K562 (cell line): ENCODE results near the gene CCDC194. TPM values are rescaled to one million over a fixed set of nuclear protein-coding genes. Genes with fewer than 3 reads are reported as not detected.

Experiments
- ARID2 ChIP-seq: fragments of 450-650 bp; IDR thresholded peaks from 2 replicates; pipeline ENCODE4 v1.6.1; 2017; ENCODE audit warnings: antibody characterized with exemption, mild to moderate bottlenecking
- ETV6 ChIP-seq, 3 experiments: fragments of 150-350 bp in 1 of 3; sonication (generic) in 1 of 3; formaldehyde crosslinking in 1 of 3; IDR thresholded peaks; 2 replicates each; pipeline versions ENCODE4 v1.6.1 to v1.8.0; 2014 to 2022; ENCODE audit warnings: borderline replicate concordance in 2 of 3, low read depth in 2 of 3, antibody characterized with exemption in 1 of 3, low read length in 1 of 3, mild to moderate bottlenecking in 1 of 3, missing genetic modification reagents in 1 of 3
- FOS ChIP-seq: IDR thresholded peaks from 3 replicates; pipeline ENCODE4 v1.6.1; 2011; ENCODE audit not compliant: insufficient read length; ENCODE audit errors: extremely low read depth
- KDM5B ChIP-seq: fragments of 200-600 bp; sonication (generic); IDR thresholded peaks from 2 replicates; pipeline ENCODE4 v1.6.1; 2012; ENCODE audit warnings: low read depth, mild to moderate bottlenecking, moderate library complexity, low read length, control low read depth, inconsistent platforms; ENCODE audit not compliant: insufficient replicate concordance
- NCOA6 ChIP-seq: fragments of 450-650 bp; IDR thresholded peaks from 2 replicates; pipeline ENCODE4 v1.6.1; 2017; ENCODE audit warnings: mild to moderate bottlenecking
- PHB ChIP-seq: fragments of 250-450 bp; sonication (Bioruptor Pico); IDR thresholded peaks from 2 replicates; pipeline ENCODE4 v1.5.0; 2021
- PHF8 ChIP-seq: fragments of 200-600 bp; sonication (generic); IDR thresholded peaks from 2 replicates; pipeline ENCODE4 v1.6.1; 2012; ENCODE audit warnings: mixed run types, mild to moderate bottlenecking, inconsistent platforms, low read length, moderate library complexity, borderline replicate concordance
- POLR2AphosphoS2 ChIP-seq: IDR thresholded peaks from 2 replicates; pipeline ENCODE4 v1.6.1; 2012; ENCODE audit warnings: low read length, improper control_type of control experiment
- PPARD ChIP-seq: fragments of 250-450 bp; sonication (Bioruptor Pico); IDR thresholded peaks from 2 replicates; pipeline ENCODE4 v1.8.0; 2022; ENCODE audit warnings: inconsistent platforms, mild to moderate bottlenecking, moderate library complexity
- STAT5B ChIP-seq: fragments of 250-450 bp; sonication (Bioruptor Pico); IDR thresholded peaks from 2 replicates; pipeline ENCODE4 v1.8.0; 2021; ENCODE audit warnings: mild to moderate bottlenecking, inconsistent platforms
- TEAD1 ChIP-seq, 2 experiments: fragments of 450-650 bp in 1 of 2; sonication (generic) in 1 of 2; formaldehyde crosslinking; IDR thresholded peaks; 2 replicates each; pipeline versions ENCODE4 v1.4.0 to v1.8.0; 2020 to 2022; ENCODE audit warnings: mild to moderate bottlenecking in 2 of 2, missing genetic modification reagents in 1 of 2
- TOE1 ChIP-seq, 2 experiments: fragments of 450-650 bp in 1 of 2; sonication (generic) in 1 of 2; formaldehyde crosslinking in 1 of 2; IDR thresholded peaks; 2 replicates each; pipeline versions ENCODE4 v1.7.1 to v1.8.0; 2016 to 2022; ENCODE audit warnings: borderline replicate concordance in 2 of 2, mild to moderate bottlenecking in 2 of 2, antibody characterized with exemption in 1 of 2, inconsistent platforms in 1 of 2, low read depth in 1 of 2, missing genetic modification reagents in 1 of 2, moderate library complexity in 1 of 2
- ZBTB7A ChIP-seq: IDR thresholded peaks from 2 replicates; pipeline ENCODE4 v1.6.1; 2011; ENCODE audit warnings: low read depth, mild to moderate bottlenecking, low read length, moderate library complexity, borderline replicate concordance; ENCODE audit not compliant: control insufficient read depth
- ZNF24 ChIP-seq: fragments of 450-650 bp; IDR thresholded peaks from 2 replicates; pipeline ENCODE4 v1.6.1; 2016
- ZNF444 ChIP-seq: fragments of 250-450 bp; sonication (Bioruptor Pico); IDR thresholded peaks from 2 replicates; pipeline ENCODE4 v1.4.0; 2020; ENCODE audit warnings: mild to moderate bottlenecking, moderate library complexity
- polyA plus RNA-seq, 8 experiments: library from polyadenylated mRNA; depleted of rRNA in 4 of 8; stranded (reverse) in 5 of 8; unstranded in 3 of 8; fragments of >200 nt; fragmentation: Nextera tagmentation in 2 of 8; fragmentation: Illumina TruSeq in 1 of 8; extraction: Ambion mirVana in 2 of 8; extraction: Trizol in 1 of 8; gene quantifications; 2 replicates each; pipeline versions ENCODE4 v1.2.1 to v1.2.3, GENCODE V29; 2011 to 2014; ENCODE audit warnings: inconsistent platforms in 1 of 8, missing spikeins in 1 of 8
- total RNA-seq, 7 experiments: library from RNA; depleted of rRNA in 6 of 7; stranded (reverse); fragments of >200 nt in 6 of 7; fragmentation: Illumina TruSeq in 2 of 7; extraction: Trizol in 2 of 7; gene quantifications; 2 replicates each; pipeline versions ENCODE4 v1.2.1 to v1.2.3, GENCODE V29; 2011 to 2021; ENCODE audit warnings: low replicate concordance in 1 of 7
- TF ChIP-seq, protein P1 (sequence below): fragments of 250-450 bp; sonication (Bioruptor Pico); IDR thresholded peaks from 2 replicates; pipeline ENCODE4 v1.8.0; 2022; ENCODE audit warnings: moderate library complexity, mild to moderate bottlenecking, inconsistent platforms
- TF ChIP-seq, protein P2 (sequence below): fragments of 450-650 bp; formaldehyde crosslinking; IDR thresholded peaks from 2 replicates; pipeline ENCODE4 v1.4.0; 2022; ENCODE audit warnings: missing genetic modification characterization
- TF ChIP-seq, protein P3 (sequence below), 2 experiments: fragments of 450-650 bp in 1 of 2; sonication (generic) in 1 of 2; formaldehyde crosslinking in 1 of 2; IDR thresholded peaks in 1 of 2; conservative IDR thresholded peaks in 1 of 2; 2 replicates each; pipeline versions ENCODE4 v1.6.1 to v1.8.1; 2016 to 2023; ENCODE audit warnings: mild to moderate bottlenecking in 2 of 2, moderate library complexity in 2 of 2, inconsistent platforms in 1 of 2, missing genetic modification reagents in 1 of 2
- TF ChIP-seq, protein P4 (sequence below): sonication (generic); formaldehyde crosslinking; IDR thresholded peaks from 2 replicates; pipeline ENCODE4 v1.8.0; 2022; ENCODE audit warnings: mild to moderate bottlenecking, missing genetic modification reagents, borderline replicate concordance

The CCDC194 gene
- total and polyA plus RNA-seq, 9 of the 15 experiments (the other 6 are each of a cell fraction or from before 2014, with no cell fraction given) = 0.13 to 1.3 (median 0.39) TPM; not detected in 3

DNA sequence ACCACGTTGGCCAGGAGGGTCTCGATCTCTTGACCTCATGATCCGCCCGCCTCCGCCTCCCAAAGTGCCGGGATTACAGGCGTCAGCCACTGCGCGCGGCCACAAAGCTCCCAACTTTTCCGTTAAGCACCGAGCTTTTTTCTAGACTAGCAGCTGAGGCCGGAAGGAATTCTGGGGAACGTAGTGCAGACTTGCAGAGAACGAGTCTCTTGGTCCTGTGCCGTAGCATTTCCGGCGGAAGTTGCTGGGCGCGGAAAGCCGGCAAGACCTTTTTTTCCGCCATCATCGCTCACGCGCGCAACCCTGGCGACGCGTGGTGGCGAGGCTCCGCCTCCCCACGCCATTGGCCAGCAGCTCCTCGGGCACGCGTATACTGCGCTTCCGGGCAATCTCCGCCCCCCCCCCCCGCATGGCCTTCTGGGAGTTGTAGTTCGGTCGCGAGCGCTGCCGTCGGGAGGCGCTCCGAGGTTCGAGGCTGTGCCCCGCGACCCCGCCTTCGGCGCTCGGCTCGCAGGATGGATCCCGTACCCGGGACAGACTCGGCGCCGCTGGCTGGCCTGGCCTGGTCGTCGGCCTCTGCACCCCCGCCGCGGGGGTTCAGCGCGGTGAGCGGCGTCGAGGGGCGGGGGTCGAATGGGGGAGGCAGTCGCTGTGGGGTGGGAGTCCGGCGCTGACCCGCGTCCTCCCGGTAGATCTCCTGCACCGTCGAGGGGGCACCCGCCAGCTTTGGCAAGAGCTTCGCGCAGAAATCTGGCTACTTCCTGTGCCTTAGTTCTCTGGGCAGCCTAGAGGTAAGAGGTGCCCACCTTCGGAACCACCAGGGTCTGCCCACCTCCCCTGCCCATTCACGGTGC lies 25.9 kb upstream of the CCDC194 start, which contains the start of gene MVB12A (continued):
- TF ChIP-seq, protein P1, sequence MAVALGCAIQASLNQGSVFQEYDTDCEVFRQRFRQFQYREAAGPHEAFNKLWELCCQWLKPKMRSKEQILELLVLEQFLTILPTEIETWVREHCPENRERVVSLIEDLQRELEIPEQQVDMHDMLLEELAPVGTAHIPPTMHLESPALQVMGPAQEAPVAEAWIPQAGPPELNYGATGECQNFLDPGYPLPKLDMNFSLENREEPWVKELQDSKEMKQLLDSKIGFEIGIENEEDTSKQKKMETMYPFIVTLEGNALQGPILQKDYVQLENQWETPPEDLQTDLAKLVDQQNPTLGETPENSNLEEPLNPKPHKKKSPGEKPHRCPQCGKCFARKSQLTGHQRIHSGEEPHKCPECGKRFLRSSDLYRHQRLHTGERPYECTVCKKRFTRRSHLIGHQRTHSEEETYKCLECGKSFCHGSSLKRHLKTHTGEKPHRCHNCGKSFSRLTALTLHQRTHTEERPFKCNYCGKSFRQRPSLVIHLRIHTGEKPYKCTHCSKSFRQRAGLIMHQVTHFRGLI (CRISPR knock-in tag) = no peak
- TF ChIP-seq PHF8 (peak; percentile 65; the same call in 1 of the 2 replicates), ZNF444 (no peak), ETV6 (IDR thresholded peaks at IDR 0.05; ENCODE audit: borderline replicate concordance in 1 of 2, low read depth in 2 of 2, low read length in 1 of 2) (no peak), ETV6 (CRISPR knock-in tag; IDR thresholded peaks at IDR 0.05; ENCODE audit: borderline replicate concordance) (no peak), TEAD1 (CRISPR knock-in tag; IDR thresholded peaks at IDR 0.05) (peak in 1 of 2 experiments; percentile 35; a peak in 1 of 4 replicates), ZNF24 (no peak; the same call in 1 of the 2 replicates), ARID2 (no peak), POLR2AphosphoS2 (peak; percentile 98), PHB (CRISPR knock-in tag) (no peak), STAT5B (no peak), ZBTB7A (peak; percentile 18), FOS (peak; percentile 22), NCOA6 (peak; percentile 99), KDM5B (peak; percentile 53), TOE1 (IDR thresholded peaks at IDR 0.05; ENCODE audit: borderline replicate concordance) (no peak; the same call in 1 of the 2 replicates), TOE1 (CRISPR knock-in tag; IDR thresholded peaks at IDR 0.05; ENCODE audit: borderline replicate concordance, low read depth) (no peak), PPARD (CRISPR knock-in tag) (no peak)
- TF ChIP-seq, protein P2, sequence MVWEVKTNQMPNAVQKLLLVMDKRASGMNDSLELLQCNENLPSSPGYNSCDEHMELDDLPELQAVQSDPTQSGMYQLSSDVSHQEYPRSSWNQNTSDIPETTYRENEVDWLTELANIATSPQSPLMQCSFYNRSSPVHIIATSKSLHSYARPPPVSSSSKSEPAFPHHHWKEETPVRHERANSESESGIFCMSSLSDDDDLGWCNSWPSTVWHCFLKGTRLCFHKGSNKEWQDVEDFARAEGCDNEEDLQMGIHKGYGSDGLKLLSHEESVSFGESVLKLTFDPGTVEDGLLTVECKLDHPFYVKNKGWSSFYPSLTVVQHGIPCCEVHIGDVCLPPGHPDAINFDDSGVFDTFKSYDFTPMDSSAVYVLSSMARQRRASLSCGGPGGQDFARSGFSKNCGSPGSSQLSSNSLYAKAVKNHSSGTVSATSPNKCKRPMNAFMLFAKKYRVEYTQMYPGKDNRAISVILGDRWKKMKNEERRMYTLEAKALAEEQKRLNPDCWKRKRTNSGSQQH (CRISPR knock-in tag) = no peak
- TF ChIP-seq, protein P3, sequence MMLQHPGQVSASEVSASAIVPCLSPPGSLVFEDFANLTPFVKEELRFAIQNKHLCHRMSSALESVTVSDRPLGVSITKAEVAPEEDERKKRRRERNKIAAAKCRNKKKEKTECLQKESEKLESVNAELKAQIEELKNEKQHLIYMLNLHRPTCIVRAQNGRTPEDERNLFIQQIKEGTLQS (IDR thresholded peaks at IDR 0.05) = no peak
- TF ChIP-seq, protein P3 (CRISPR knock-in tag; conservative IDR thresholded peaks at IDR 0.05) = peak; percentile 40; the same call in 1 of the 2 replicates
- TF ChIP-seq, protein P4, sequence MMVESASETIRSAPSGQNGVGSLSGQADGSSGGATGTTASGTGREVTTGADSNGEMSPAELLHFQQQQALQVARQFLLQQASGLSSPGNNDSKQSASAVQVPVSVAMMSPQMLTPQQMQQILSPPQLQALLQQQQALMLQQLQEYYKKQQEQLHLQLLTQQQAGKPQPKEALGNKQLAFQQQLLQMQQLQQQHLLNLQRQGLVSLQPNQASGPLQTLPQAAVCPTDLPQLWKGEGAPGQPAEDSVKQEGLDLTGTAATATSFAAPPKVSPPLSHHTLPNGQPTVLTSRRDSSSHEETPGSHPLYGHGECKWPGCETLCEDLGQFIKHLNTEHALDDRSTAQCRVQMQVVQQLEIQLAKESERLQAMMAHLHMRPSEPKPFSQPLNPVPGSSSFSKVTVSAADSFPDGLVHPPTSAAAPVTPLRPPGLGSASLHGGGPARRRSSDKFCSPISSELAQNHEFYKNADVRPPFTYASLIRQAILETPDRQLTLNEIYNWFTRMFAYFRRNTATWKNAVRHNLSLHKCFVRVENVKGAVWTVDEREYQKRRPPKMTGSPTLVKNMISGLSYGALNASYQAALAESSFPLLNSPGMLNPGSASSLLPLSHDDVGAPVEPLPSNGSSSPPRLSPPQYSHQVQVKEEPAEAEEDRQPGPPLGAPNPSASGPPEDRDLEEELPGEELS (CRISPR knock-in tag) = no peak
